CD4-positive, alpha-beta T cell (primary cell): ENCODE results near the gene GNPTAB. TPM values are rescaled to one million over a fixed set of nuclear protein-coding genes. Genes with fewer than 3 reads are reported as not detected.
A peak's percentile ranks its signal among the peaks of the same experiment; 100 is the strongest.

Experiments
- ATAC-seq: fragments of 200-7000 bp; cut with Tn5 transposase; one replicate; pipeline ENCODE4 v1.10.0; 2022; ENCODE audit warnings: mild to moderate bottlenecking; ENCODE audit not compliant: poor library complexity
- CTCF ChIA-PET: fragments of 350-600 bp; sonication (Branson Sonifier 250); formaldehyde crosslinking; loops from one replicate; lab custom pipeline; 2021; ENCODE audit warnings: antibody characterized with exemption, inconsistent platforms; lab: Charles Lee
- POLR2A ChIA-PET: fragments of 350-600 bp; sonication (Branson Sonifier 250); formaldehyde crosslinking; loops from one replicate; lab custom pipeline; 2021; ENCODE audit warnings: antibody characterized with exemption, inconsistent platforms; lab: Charles Lee
- DNase-seq, 14 experiments: peaks; one replicate each; pipeline ENCODE4 v3.0.0-alpha.2; 2013 to 2020; ENCODE audit warnings: mixed read lengths in 2 of 14
- H3K27ac ChIP-seq, 2 donors: one replicate each; pipeline versions ENCODE4 v1.5.1 to v1.7.0; 2013; ENCODE audit warnings: low read length in 2 of 2, low read depth in 1 of 2, mild to moderate bottlenecking in 1 of 2
- H3K27me3 ChIP-seq, 2 experiments: 1 replicate in 1 of 2; 2 replicates in 1 of 2; pipeline versions ENCODE4 v1.6.1 to v1.7.0; 2013; ENCODE audit warnings: low read length in 2 of 2, control low read depth in 1 of 2, mild to moderate bottlenecking in 1 of 2, moderate library complexity in 1 of 2; ENCODE audit not compliant: insufficient read depth in 2 of 2, control insufficient read depth in 1 of 2
- H3K36me3 ChIP-seq: one replicate; pipeline ENCODE4 v1.6.1; 2013; ENCODE audit warnings: low read length, control low read depth; ENCODE audit not compliant: insufficient read depth
- H3K4me1 ChIP-seq: one replicate; pipeline ENCODE4 v1.6.1; 2013; ENCODE audit warnings: low read length, control low read depth; ENCODE audit not compliant: insufficient read depth
- H3K4me3 ChIP-seq: one replicate; pipeline ENCODE4 v1.5.1; 2013; ENCODE audit warnings: mild to moderate bottlenecking, low read length, moderate library complexity
- H3K9me3 ChIP-seq, 2 experiments: 1 replicate in 1 of 2; 2 replicates in 1 of 2; pipeline versions ENCODE4 v1.6.1 to v1.7.0; 2013; ENCODE audit warnings: low read length in 2 of 2, mild to moderate bottlenecking in 2 of 2, control low read depth in 1 of 2, moderate library complexity in 1 of 2; ENCODE audit not compliant: control insufficient read depth in 1 of 2, insufficient read depth in 1 of 2
- H3K27ac Mint-ChIP-seq: one replicate; pipeline ENCODE4 v1.8.0; 2020; ENCODE audit warnings: mixed read lengths
- H3K27me3 Mint-ChIP-seq: one replicate; pipeline ENCODE4 v1.8.0; 2021; ENCODE audit warnings: mixed read lengths
- H3K36me3 Mint-ChIP-seq: one replicate; pipeline ENCODE4 v1.8.0; 2021; ENCODE audit warnings: low read depth, mixed read lengths
- H3K4me1 Mint-ChIP-seq: one replicate; pipeline ENCODE4 v1.8.0; 2021; ENCODE audit warnings: low read depth, mixed read lengths
- H3K4me3 Mint-ChIP-seq: one replicate; pipeline ENCODE4 v1.8.0; 2020; ENCODE audit warnings: mild to moderate bottlenecking, mixed read lengths
- H3K9me3 Mint-ChIP-seq: one replicate; pipeline ENCODE4 v1.8.0; 2020; ENCODE audit warnings: mixed read lengths
- intact Hi-C, 2 experiments: fragments of 100-400 bp; cut with DNase I in 1 of 2; cut with micrococcal nuclease in 1 of 2; formaldehyde crosslinking; loops; one replicate each; pipeline versions ENCODE4 v1.15.1 to v1.9.0; 2023 to 2025; cut with DNase I, micrococcal nuclease
- total RNA-seq, 174 experiments: library from RNA in 2 of 174; stranded (reverse) in 2 of 174; gene quantifications; one replicate each; pipeline ENCODE4 v1.2.3 and lab custom pipeline; 2021 to 2026
- TF ChIP-seq, protein P1 (sequence below): fragments of 200-600 bp; IDR thresholded peaks from one replicate; pipeline ENCODE4 v1.8.0; 2022; ENCODE audit warnings: antibody characterized with exemption, mild to moderate bottlenecking

Gene GNPTAB
- total RNA-seq, 2 experiments from 2014 or later, result 38.2 to 43.8 TPM

DNA sequence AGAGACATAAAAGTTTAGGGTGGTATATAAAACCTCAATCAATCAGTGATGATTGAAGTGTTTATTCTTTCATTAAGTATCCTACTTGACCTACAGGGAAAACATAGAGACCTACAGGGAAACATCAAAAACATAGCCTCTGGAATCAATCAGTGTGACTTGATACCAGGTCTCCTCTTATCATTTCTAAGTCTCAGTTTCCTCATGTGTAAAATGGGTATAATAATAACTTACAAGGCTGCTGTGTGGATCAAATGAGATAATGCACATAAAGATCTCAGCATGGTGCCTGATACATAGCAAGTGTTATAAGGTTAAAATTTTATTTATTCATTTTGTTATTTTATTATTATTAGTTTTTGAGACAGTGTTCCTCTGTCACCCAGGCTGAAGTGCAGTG, 22.2 kb upstream of the GNPTAB start:
- Mint-ChIP-seq H3K36me3 (no peaks in the 10 kb centered on the region), H3K9me3 (no peaks in the 10 kb centered on the region), H3K4me1 (no peaks in the 10 kb centered on the region), H3K27me3 (no peaks in the 10 kb centered on the region), H3K4me3 (no peak overlapping the region), H3K27ac (no peak overlapping the region)
- H3K27ac ChIP-seq, result no peak overlapping the region
- intact Hi-C loops, result no loop called here
- no peaks in the 10 kb centered on the region for H3K36me3 ChIP-seq
- no peaks in the 10 kb centered on the region for H3K27me3 ChIP-seq
- TF ChIP-seq, protein P1, sequence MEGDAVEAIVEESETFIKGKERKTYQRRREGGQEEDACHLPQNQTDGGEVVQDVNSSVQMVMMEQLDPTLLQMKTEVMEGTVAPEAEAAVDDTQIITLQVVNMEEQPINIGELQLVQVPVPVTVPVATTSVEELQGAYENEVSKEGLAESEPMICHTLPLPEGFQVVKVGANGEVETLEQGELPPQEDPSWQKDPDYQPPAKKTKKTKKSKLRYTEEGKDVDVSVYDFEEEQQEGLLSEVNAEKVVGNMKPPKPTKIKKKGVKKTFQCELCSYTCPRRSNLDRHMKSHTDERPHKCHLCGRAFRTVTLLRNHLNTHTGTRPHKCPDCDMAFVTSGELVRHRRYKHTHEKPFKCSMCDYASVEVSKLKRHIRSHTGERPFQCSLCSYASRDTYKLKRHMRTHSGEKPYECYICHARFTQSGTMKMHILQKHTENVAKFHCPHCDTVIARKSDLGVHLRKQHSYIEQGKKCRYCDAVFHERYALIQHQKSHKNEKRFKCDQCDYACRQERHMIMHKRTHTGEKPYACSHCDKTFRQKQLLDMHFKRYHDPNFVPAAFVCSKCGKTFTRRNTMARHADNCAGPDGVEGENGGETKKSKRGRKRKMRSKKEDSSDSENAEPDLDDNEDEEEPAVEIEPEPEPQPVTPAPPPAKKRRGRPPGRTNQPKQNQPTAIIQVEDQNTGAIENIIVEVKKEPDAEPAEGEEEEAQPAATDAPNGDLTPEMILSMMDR, result no peak
- ChIA-PET POLR2A (no interaction called here), CTCF (no interaction called here)
- no peak for ATAC-seq
- no peak for DNase-seq
- no peaks in the 10 kb centered on the region for H3K4me1 ChIP-seq
- no peak overlapping the region for H3K4me3 ChIP-seq
- H3K9me3 ChIP-seq, result no peaks in the 10 kb centered on the region

DNA sequence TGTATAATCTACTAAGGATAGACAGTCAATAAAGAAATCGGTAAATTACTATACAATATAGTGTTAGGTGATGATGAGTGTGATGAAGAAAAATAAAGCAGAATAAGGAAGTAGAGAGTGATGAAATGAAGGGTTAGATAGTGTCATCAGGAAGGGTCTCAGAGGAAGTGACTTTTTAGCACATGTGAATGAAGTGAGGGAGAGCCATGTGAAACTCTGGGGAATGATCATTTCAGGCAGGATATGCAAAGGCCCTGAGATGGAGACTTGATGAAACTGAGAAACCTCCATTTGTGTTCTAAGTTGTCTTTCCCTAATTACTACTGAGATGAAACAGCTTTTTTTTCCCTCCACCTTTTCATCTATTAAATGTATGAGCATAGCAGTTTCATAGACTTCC, 19.4 kb upstream of the GNPTAB start:
- POLR2A ChIA-PET, result no interaction called here
- no peak overlapping the region for H3K4me3 Mint-ChIP-seq
- TF ChIP-seq, protein P1, result no peak
- H3K4me1 Mint-ChIP-seq, result no peaks in the 10 kb centered on the region
- H3K36me3 ChIP-seq, result no peaks in the 10 kb centered on the region
- intact Hi-C loops, result no loop called here
- no peaks in the 10 kb centered on the region for H3K4me1 ChIP-seq
- no peak overlapping the region for H3K27ac ChIP-seq
- ATAC-seq (no peak), DNase-seq (peak in 1 of 14 experiments; percentile 39)
- no peak overlapping the region for H3K4me3 ChIP-seq
- no peak overlapping the region for H3K27ac Mint-ChIP-seq
- no peaks in the 10 kb centered on the region for H3K27me3 ChIP-seq
- no peaks in the 10 kb centered on the region for H3K9me3 ChIP-seq
- no peaks in the 10 kb centered on the region for H3K9me3 Mint-ChIP-seq
- H3K36me3 Mint-ChIP-seq, result no peaks in the 10 kb centered on the region
- CTCF ChIA-PET, result no interaction called here
- no peaks in the 10 kb centered on the region for H3K27me3 Mint-ChIP-seq

DNA sequence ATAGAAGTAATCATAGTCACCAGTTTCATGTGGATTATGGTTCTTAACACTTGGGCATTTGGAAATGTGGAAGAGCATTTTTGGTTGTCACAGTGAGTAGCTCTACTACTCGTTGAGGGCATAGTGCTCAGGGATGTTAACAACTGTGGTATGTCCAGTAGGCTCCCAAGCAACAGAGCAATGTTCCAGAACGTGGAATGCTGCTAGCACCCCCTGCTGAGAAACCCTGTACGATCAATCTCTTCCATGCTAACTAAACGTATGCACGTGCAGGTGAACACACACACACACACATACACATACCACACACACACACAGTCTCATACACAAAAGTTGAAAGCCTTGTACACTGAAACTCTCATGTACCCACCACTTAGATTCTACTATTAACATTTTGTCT, 16.6 kb upstream of the GNPTAB start:
- Mint-ChIP-seq H3K27ac (no peak overlapping the region), H3K4me3 (no peak overlapping the region), H3K36me3 (no peaks in the 10 kb centered on the region), H3K4me1 (no peaks in the 10 kb centered on the region), H3K27me3 (no peaks in the 10 kb centered on the region), H3K9me3 (no peaks in the 10 kb centered on the region)
- DNase-seq (no peak), ATAC-seq (no peak)
- Histone ChIP-seq H3K27me3 (no peaks in the 10 kb centered on the region), H3K4me1 (no peaks in the 10 kb centered on the region), H3K9me3 (no peaks in the 10 kb centered on the region), H3K4me3 (no peak overlapping the region), H3K27ac (no peak overlapping the region), H3K36me3 (no peaks in the 10 kb centered on the region)
- CTCF ChIA-PET, result no interaction called here
- POLR2A ChIA-PET, result interaction anchor here (0.6 kb wide), 1 partner anchor 270 kb away, joined by 3 read pairs; no protein-coding TSS in a partner anchor
- intact Hi-C loops, result no loop called here
- TF ChIP-seq, protein P1, result no peak
